B cell (primary cell): ENCODE data around the gene SLC17A4.
A peak's percentile ranks its signal among the peaks of the same experiment; 100 is the strongest.

ENCODE experiments used
- CTCF ChIP-seq: fragments of 200-600 bp; IDR thresholded peaks from one replicate; pipeline ENCODE4 v1.8.0; 2022; ENCODE audit warnings: antibody characterized with exemption, mild to moderate bottlenecking
- EZH2 ChIP-seq: IDR thresholded peaks from 2 replicates; pipeline ENCODE4 v1.6.1; 2012; ENCODE audit warnings: borderline replicate concordance, low read depth, mild to moderate bottlenecking, moderate library complexity, low read length; ENCODE audit not compliant: insufficient read depth, poor library complexity, severe bottlenecking

- TF ChIP-seq CTCF (peak; percentile 79), EZH2 (no peak)
Measured at GRCh38 chr6:25717866-25718740, 36.4 kb upstream of the SLC17A4 start.
